Neural progenitor cell (in vitro differentiated cells): ENCODE measurements around the gene AKAP3.

ENCODE experiments used
- CTCF ChIP-seq: fragments of 200-600 bp; sonication (generic); IDR thresholded peaks from 2 replicates; pipeline ENCODE4 v1.5.1; 2017; ENCODE audit warnings: antibody characterized with exemption, mild to moderate bottlenecking
- EZH2phosphoT487 ChIP-seq: fragments of 200-600 bp; sonication (generic); IDR thresholded peaks from 2 replicates; pipeline ENCODE4 v1.6.1; 2017; ENCODE audit warnings: antibody characterized with exemption

- no peak for TF ChIP-seq CTCF
- no peak for TF ChIP-seq EZH2phosphoT487
These were observed 30.9 kb upstream of the AKAP3 start for GRCh38 chr12:4679711-4680110.
